RPMI7951 (cell line): ENCODE measurements around the gene LMNB1. TPM values are rescaled to one million over a fixed set of nuclear protein-coding genes. Genes with fewer than 3 reads are reported as not detected.
"Not testable (repeated sequence)": the region's sequence is repeated elsewhere in the genome, so short reads cannot be mapped to it uniquely, and the experiment has no call there.

Source experiments
- DNase-seq: peaks from one replicate; pipeline ENCODE4 v3.0.0-alpha.2; 2012; ENCODE audit warnings: low read depth
- total RNA-seq: library from RNA; depleted of rRNA; stranded (reverse); fragments of >200 nt; shearing (Covaris generic); gene quantifications from 2 replicates; pipeline ENCODE4 v1.2.3, GENCODE V29; 2014

The LMNB1 gene
- total RNA-seq, 1 experiment from 2014 or later: 101 TPM

- peak; percentile 94 for DNase-seq
Measured at GRCh38 chr5:126777975-126778674, 1.2 kb downstream of the LMNB1 start.

DNA sequence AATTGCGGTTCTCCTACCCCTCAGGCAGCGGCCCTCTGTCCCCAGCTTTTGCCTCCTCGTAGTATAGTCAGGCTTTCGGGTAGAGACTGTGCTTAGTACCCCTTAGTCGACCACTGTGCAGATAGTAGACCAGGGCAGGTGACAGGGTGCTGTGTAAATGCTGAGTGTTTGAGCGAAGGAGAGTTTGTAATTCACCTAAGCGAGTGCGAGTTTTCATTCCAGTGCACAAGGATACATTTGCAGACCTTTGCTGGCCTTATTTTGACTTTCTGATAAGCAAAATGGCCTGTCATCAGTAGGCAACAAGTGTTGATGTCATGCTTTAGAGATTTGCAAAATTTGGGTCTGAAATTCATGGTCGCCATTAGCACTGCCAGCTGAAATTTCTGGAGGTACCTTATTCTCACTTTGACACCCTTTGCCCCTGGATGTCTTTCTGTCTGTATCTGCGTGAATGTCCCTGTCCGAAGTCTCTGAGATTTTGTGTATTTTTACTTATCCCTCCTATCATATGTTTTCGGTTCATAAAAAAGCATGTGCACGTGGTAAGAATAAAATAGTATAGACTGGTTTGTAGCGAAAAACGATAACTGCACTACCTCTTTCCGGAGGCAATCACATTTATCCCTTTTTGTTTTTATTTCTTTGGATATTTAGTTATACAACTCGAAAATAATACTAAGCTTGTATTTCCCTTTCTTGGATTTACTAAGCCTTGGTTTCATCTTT, 1.9 kb downstream of the LMNB1 start:
- no peak for DNase-seq

DNA sequence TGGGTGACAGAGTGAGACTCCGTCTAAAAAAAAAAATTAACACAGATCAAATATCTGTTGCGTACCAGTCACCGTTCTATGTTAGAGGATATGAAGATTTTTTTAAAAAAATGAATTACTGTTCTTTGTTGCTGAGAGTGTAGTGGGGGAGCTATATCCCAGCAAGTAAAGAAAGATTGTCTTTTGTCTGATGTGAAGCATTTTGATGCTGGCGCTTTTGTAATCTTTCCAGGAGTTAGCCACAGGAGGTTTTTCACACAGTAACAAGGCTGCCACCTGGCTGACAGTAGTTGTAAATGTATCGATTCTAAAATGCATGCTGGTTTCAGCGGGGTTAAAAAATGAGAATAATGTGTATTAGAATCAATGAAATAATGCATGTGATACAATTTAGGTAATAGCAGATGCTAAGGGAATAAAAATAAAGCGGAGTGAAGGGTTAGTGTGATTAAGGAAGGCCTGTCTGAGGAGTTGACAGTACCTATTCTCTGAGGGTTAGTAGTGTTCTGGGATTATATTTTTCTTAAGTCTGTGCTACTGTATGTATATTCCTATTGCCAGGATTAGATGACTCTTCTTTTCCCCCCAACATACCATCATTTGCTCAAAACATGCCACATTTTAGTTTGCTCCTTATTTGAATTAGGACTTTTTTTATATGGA, 3.4 kb downstream of the LMNB1 start:
- DNase-seq: peak; percentile 75

GRCh38 chr5:126788409-126788808, 11.5 kb downstream of the LMNB1 start:
- not testable (repeated sequence) for DNase-seq

GRCh38 chr5:126793097-126793496, 16.2 kb downstream of the LMNB1 start:
- DNase-seq: no peak

DNA sequence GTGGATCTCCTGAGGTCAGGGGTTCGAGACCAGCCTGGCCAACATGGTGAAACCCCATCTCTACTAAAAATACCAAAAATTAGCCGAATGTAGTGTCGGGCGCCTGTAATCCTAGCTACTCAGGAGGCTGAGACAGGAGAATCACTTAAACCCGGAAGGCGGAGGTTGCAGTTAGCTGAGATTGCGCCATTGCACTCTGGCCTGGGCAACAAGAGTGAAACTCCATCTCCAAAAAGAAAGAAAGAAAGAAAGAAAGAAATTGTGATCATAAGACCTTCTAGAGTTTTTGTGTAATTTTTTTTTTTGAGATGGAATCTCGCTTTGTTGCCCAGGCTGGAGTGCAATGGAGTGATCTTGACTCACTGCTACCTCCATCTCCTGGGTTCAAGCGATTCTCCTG, 16.7 kb downstream of the LMNB1 start:
- not testable (repeated sequence) for DNase-seq

DNA sequence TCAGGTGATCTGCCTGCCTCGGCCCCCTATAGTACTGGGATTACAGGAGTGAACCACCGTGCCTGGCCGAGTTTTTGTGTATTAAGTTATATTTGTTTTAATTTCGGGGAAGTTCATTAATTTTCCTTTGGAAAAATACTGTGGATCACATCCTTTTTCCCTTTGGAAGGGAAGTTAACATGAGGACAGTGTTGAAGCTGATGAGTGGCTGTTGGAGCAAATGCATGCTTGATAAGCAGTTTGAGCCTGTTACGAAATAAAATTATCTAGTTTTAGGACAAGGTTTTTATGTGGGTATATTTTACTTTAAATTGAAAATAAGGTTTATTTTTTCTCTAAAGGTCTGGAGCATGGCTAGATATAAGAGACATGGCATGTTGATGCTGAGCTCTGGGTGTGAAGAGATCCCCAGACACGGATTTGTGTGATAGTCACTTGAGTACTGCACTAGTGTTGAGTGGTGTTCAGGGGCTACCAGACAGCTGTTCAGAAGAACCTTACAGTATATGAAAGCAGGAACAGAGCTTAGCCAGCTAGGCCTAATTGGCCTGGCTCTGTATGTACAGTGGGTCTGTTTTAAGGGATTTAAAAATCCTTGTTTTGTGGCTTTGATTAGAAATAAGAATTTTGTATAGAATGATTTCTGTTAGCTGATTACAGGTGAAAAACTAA, 17.4 kb downstream of the LMNB1 start:
- no peak for DNase-seq

DNA sequence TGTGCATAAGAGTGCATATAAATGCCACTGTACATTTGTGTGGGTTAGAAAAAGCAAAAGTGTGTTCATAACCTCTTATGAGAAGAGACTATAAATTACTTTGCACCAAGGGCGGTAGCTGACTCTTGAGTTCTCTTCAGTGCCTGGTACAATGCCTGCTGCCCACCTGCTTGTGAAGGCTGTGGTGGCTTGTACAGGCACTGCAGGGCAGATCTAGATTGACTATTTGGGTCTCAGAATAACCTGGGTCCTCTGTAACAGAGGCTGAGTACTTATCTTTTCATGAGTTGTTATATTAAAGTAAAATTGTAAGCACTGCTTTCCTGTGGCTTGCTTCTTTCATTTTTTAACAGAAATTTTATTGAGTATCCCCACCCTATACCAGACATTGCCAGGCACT, 22.8 kb downstream of the LMNB1 start:
- DNase-seq: no peak

DNA sequence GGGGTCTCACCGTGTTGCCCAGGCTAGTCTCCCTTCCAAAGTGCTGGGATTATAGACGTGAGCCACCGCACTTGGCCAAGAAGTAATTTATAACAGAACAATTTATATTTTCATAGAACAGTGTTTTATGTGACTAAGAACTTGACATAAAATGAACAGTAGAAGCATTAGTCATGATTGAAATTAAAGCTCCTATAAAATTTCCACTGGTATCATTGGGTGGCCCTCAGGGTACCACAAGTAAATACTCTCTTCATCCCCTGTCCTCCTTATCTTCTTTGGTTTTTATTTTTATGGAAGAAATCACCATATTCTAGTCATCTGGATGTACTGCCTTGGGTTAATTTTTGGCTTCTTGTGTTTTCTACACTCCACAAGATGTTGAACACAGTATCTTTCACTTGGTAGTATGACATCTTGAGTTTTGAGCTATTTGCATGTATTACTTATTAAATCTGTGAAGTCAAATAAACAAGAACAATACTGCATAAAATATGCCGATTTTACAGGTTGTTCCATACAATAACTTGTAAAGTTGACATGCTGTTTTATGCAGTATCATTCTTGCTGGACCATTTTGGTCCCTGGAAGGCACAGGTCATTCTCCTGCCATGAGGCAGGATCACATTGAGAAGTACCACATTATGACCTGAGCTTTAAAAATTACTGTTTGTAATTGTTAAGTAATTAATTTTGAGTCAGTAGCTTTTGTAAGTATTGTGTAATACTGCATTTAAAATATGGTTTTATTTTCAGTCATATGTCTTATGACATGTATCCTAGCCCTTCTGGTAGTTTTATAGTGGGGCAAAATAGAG, 24.4 kb downstream of the LMNB1 start:
- DNase-seq: peak; percentile 3

- DNase-seq: peak; percentile 34
Measured at GRCh38 chr5:126801992-126802294, 25.0 kb downstream of the LMNB1 start.

GRCh38 chr5:126805063-126805462, 28.1 kb downstream of the LMNB1 start:
- DNase-seq: peak; percentile 27

DNA sequence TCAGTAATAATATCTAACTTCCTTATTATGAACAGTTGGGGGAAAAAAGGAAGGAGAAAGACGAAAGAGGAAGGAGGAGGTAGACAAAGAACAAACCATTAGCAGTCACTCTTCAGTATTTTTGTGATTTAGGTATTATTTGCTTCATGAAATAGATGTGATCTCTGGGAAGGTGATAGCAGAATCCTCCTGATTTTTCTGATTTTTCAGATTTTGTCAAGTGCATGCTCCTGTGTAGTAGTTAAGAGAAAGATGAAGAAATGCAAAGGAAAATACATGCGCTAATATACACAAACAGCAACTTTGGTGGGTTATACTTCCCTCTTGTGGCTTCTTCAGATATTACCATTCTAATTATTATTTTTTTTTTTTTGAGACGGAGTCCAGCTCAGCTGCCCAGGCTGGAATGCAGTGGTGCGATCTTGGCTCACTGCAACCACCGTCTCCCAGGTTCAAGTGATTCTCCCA, 31.6 kb downstream of the LMNB1 start:
- peak; percentile 23 for DNase-seq

GRCh38 chr5:126809916-126810315, 33.0 kb downstream of the LMNB1 start:
- no peak for DNase-seq

GRCh38 chr5:126810596-126811380, 33.9 kb downstream of the LMNB1 start:
- no peak for DNase-seq

DNA sequence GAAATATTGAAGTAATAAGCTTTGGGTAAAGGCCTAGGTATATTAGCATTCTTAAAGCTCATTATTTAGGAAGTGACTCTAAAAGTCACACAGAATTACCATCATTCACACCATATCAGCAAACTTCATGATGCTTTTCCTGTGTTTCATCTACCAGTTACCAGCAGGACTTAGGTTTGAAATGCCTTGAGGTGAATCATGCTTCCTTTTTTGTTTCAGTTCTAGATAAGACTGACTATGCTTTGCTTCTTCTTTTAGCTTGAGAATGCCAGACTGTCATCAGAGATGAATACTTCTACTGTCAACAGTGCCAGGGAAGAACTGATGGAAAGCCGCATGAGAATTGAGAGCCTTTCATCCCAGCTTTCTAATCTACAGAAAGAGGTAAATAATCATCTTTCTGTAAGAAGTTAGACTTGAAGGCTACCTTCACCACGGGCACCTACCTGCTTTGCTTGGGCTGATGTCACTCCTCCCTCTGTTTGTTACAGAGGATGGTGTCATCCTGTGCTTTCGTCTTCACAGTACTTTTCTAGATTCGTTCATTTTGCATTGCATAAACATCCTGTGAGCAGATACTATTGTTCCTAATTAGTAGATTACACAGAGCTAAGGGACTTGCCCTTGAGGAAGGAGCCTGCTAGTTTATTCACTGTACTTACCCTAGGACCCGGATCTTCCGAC, 34.7 kb downstream of the LMNB1 start:
- DNase-seq: peak; percentile 28

DNA sequence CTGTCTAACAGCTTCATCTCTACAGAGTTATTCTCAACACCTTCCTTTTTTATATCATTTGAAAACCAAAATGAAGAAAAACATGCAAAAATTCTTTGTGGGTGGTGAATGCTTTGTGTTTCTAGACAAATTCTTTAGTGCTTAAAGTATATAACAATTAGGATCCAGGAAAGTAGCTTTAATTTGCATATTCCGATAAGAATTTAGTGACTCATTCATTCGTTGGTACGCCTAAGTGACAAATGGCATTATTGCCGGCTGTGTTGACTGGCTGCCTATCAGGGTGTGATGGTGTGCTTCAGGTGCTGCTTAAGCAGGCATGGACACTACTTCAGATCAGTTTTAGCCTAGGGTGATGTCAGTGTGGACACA, 35.2 kb downstream of the LMNB1 start:
- DNase-seq: no peak

- not testable (repeated sequence) for DNase-seq
Measured at GRCh38 chr5:126813799-126814198, 36.9 kb downstream of the LMNB1 start.

DNA sequence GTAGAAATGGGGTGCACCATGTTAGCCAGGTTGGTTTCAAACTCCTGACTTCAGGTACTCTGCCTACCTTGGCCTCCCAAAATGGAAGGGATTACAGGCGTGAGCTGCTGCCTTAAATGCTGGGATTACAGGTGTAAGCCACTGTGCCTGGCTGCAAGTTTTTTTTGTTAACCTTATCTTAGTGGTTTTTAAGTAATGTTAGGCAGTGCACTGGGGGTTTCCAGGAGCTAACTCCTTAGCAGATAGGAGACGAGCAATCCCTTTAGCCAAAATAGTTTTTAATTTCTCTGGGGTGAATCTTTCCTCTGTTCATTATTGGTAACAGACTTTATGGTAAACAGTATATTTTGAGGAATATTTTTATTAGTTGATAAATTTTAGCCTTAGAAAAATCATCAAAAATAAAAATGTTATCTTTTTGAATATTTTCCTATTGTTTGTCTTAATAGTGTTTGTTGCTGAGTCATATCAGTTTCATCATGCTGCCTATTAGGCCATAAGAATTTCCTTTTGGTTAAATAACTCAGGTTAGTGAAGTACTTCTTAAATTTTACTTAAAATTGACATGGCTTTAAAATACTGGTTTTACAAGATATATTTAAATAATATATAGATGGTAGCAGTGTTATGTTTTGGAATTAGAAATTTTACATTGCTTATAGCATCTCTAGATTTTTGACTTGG, 37.9 kb downstream of the LMNB1 start:
- DNase-seq: no peak

GRCh38 chr5:126816649-126817048, 39.7 kb downstream of the LMNB1 start:
- no peak for DNase-seq

DNA sequence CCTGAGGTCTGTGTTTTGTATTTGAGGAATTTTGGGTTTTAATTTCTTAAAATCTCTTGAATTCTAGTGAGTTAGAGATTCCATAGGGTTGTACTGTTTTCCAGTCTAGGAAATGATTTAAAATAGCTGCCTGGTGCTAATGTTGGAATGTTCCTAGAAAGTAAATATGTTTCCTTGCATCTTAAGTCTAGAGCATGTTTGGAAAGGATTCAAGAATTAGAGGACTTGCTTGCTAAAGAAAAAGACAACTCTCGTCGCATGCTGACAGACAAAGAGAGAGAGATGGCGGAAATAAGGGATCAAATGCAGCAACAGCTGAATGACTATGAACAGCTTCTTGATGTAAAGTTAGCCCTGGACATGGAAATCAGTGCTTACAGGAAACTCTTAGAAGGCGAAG, 41.8 kb downstream of the LMNB1 start:
- no peak for DNase-seq
